CD4-positive, alpha-beta T cell (primary cell): Measurements from ENCODE around the gene RAP1GAP2. TPM values are rescaled to one million over a fixed set of nuclear protein-coding genes. Genes with fewer than 3 reads are reported as not detected.

Source experiments
- ATAC-seq: fragments of 200-7000 bp; cut with Tn5 transposase; one replicate; pipeline ENCODE4 v1.10.0; 2022; ENCODE audit warnings: mild to moderate bottlenecking; ENCODE audit not compliant: poor library complexity
- CTCF ChIA-PET: fragments of 350-600 bp; sonication (Branson Sonifier 250); formaldehyde crosslinking; loops from one replicate; lab custom pipeline; 2021; ENCODE audit warnings: antibody characterized with exemption, inconsistent platforms; lab: Charles Lee
- POLR2A ChIA-PET: fragments of 350-600 bp; sonication (Branson Sonifier 250); formaldehyde crosslinking; loops from one replicate; lab custom pipeline; 2021; ENCODE audit warnings: antibody characterized with exemption, inconsistent platforms; lab: Charles Lee
- DNase-seq, 14 experiments: peaks; one replicate each; pipeline ENCODE4 v3.0.0-alpha.2; 2013 to 2020; ENCODE audit warnings: mixed read lengths in 2 of 14
- H3K27ac ChIP-seq, 2 donors: one replicate each; pipeline versions ENCODE4 v1.5.1 to v1.7.0; 2013; ENCODE audit warnings: low read length in 2 of 2, low read depth in 1 of 2, mild to moderate bottlenecking in 1 of 2
- H3K27me3 ChIP-seq, 2 experiments: 1 replicate in 1 of 2; 2 replicates in 1 of 2; pipeline versions ENCODE4 v1.6.1 to v1.7.0; 2013; ENCODE audit warnings: low read length in 2 of 2, control low read depth in 1 of 2, mild to moderate bottlenecking in 1 of 2, moderate library complexity in 1 of 2; ENCODE audit not compliant: insufficient read depth in 2 of 2, control insufficient read depth in 1 of 2
- H3K36me3 ChIP-seq: one replicate; pipeline ENCODE4 v1.6.1; 2013; ENCODE audit warnings: low read length, control low read depth; ENCODE audit not compliant: insufficient read depth
- H3K4me1 ChIP-seq: one replicate; pipeline ENCODE4 v1.6.1; 2013; ENCODE audit warnings: low read length, control low read depth; ENCODE audit not compliant: insufficient read depth
- H3K4me3 ChIP-seq: one replicate; pipeline ENCODE4 v1.5.1; 2013; ENCODE audit warnings: mild to moderate bottlenecking, low read length, moderate library complexity
- H3K9me3 ChIP-seq, 2 experiments: 1 replicate in 1 of 2; 2 replicates in 1 of 2; pipeline versions ENCODE4 v1.6.1 to v1.7.0; 2013; ENCODE audit warnings: low read length in 2 of 2, mild to moderate bottlenecking in 2 of 2, control low read depth in 1 of 2, moderate library complexity in 1 of 2; ENCODE audit not compliant: control insufficient read depth in 1 of 2, insufficient read depth in 1 of 2
- H3K27ac Mint-ChIP-seq: one replicate; pipeline ENCODE4 v1.8.0; 2020; ENCODE audit warnings: mixed read lengths
- H3K27me3 Mint-ChIP-seq: one replicate; pipeline ENCODE4 v1.8.0; 2021; ENCODE audit warnings: mixed read lengths
- H3K36me3 Mint-ChIP-seq: one replicate; pipeline ENCODE4 v1.8.0; 2021; ENCODE audit warnings: low read depth, mixed read lengths
- H3K4me1 Mint-ChIP-seq: one replicate; pipeline ENCODE4 v1.8.0; 2021; ENCODE audit warnings: low read depth, mixed read lengths
- H3K4me3 Mint-ChIP-seq: one replicate; pipeline ENCODE4 v1.8.0; 2020; ENCODE audit warnings: mild to moderate bottlenecking, mixed read lengths
- H3K9me3 Mint-ChIP-seq: one replicate; pipeline ENCODE4 v1.8.0; 2020; ENCODE audit warnings: mixed read lengths
- intact Hi-C, 2 experiments: fragments of 100-400 bp; cut with DNase I in 1 of 2; cut with micrococcal nuclease in 1 of 2; formaldehyde crosslinking; loops; one replicate each; pipeline versions ENCODE4 v1.15.1 to v1.9.0; 2023 to 2025; cut with DNase I, micrococcal nuclease
- total RNA-seq, 174 experiments: library from RNA in 2 of 174; stranded (reverse) in 2 of 174; gene quantifications; one replicate each; pipeline ENCODE4 v1.2.3 and lab custom pipeline; 2021 to 2026
- TF ChIP-seq, protein P1 (sequence below): fragments of 200-600 bp; IDR thresholded peaks from one replicate; pipeline ENCODE4 v1.8.0; 2022; ENCODE audit warnings: antibody characterized with exemption, mild to moderate bottlenecking

Gene RAP1GAP2
- total RNA-seq, 2 experiments from 2014 or later: 46.3 to 49.7 TPM

DNA sequence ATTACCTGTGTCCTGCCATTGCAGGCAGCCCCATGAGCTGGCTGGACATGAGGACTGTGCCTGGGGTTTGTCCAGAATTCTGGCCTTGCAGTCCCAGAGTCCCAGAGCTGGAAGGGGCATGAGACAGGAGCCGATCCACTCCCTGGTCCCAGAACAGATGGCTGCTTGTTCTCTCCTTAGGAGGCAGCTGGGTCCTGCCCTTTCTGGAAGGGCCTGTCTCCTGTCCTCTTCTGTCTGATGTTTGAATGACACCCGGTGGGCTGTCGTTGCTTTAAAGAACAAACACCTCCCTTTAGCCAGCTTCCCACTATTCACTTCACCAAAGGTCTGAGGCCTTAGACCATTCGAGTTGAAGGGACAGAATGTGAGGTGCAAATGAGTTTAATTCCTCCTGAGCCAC lies 63.8 kb downstream of the RAP1GAP2 start:
- Histone ChIP-seq H3K4me1 (peaks cover under 1% of the 10 kb centered on the region), H3K9me3 (no peaks in the 10 kb centered on the region), H3K4me3 (no peak overlapping the region), H3K27ac (no peak overlapping the region), H3K27me3 (peaks cover 3 to 4% of the 10 kb centered on the region in 2 experiments), H3K36me3 (peaks cover 13% of the 10 kb centered on the region)
- Mint-ChIP-seq H3K4me3 (no peak overlapping the region), H3K9me3 (no peaks in the 10 kb centered on the region), H3K27ac (no peak overlapping the region), H3K36me3 (peaks cover 4% of the 10 kb centered on the region), H3K27me3 (peaks cover 16% of the 10 kb centered on the region), H3K4me1 (peaks cover 3% of the 10 kb centered on the region)
- no peak for DNase-seq
- TF ChIP-seq, protein P1, sequence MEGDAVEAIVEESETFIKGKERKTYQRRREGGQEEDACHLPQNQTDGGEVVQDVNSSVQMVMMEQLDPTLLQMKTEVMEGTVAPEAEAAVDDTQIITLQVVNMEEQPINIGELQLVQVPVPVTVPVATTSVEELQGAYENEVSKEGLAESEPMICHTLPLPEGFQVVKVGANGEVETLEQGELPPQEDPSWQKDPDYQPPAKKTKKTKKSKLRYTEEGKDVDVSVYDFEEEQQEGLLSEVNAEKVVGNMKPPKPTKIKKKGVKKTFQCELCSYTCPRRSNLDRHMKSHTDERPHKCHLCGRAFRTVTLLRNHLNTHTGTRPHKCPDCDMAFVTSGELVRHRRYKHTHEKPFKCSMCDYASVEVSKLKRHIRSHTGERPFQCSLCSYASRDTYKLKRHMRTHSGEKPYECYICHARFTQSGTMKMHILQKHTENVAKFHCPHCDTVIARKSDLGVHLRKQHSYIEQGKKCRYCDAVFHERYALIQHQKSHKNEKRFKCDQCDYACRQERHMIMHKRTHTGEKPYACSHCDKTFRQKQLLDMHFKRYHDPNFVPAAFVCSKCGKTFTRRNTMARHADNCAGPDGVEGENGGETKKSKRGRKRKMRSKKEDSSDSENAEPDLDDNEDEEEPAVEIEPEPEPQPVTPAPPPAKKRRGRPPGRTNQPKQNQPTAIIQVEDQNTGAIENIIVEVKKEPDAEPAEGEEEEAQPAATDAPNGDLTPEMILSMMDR: no peak
- POLR2A ChIA-PET: no interaction called here
- intact Hi-C loops: no loop called here
- CTCF ChIA-PET: no interaction called here
- no peak for ATAC-seq

DNA sequence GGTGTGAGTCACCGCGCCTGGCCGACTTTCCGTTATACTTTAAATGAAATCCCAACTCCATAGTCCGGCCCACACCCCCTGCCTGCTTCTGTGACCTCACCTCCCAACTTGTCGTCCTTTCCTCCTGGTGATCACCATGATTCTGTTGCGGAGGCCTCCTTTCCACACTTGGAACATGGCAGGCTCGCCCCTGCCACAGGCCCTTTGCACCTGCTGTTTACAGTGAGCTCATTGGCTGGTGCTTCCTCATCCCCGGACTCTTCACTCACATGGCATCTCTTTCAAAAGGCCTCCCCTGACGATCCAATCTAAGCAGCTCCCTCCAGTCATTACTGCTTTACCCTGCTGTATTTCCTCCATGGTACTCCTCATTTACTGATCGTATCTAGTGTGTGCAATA lies 64.6 kb downstream of the RAP1GAP2 start:
- intact Hi-C loops: no loop called here

GRCh38 chr17:2862197-2862596 lies 66.0 kb downstream of the RAP1GAP2 start:
- DNase-seq (no peak), ATAC-seq (no peak)
- H3K4me1 Mint-ChIP-seq: no peaks in the 10 kb centered on the region
- H3K4me3 ChIP-seq: no peak overlapping the region
- H3K27me3 Mint-ChIP-seq: no peaks in the 10 kb centered on the region
- H3K4me3 Mint-ChIP-seq: no peak overlapping the region
- peaks cover 4% of the 10 kb centered on the region for H3K36me3 Mint-ChIP-seq
- no peaks in the 10 kb centered on the region for H3K27me3 ChIP-seq
- H3K9me3 ChIP-seq: no peaks in the 10 kb centered on the region
- no peak overlapping the region for H3K27ac ChIP-seq
- TF ChIP-seq, protein P1: no peak
- no peaks in the 10 kb centered on the region for H3K9me3 Mint-ChIP-seq
- ChIA-PET CTCF (interaction anchor here (2.1 kb wide), 1 partner anchor 14 kb away, joined by 5 read pairs; no protein-coding TSS in a partner anchor), POLR2A (no interaction called here)
- peaks cover 17% of the 10 kb centered on the region for H3K36me3 ChIP-seq
- intact Hi-C loops: no loop called here
- no peak overlapping the region for H3K27ac Mint-ChIP-seq
- no peaks in the 10 kb centered on the region for H3K4me1 ChIP-seq

More for the DNA sequence above, 64.6 kb downstream of the RAP1GAP2 start:
- Histone ChIP-seq H3K27ac (no peak overlapping the region), H3K4me1 (no peaks in the 10 kb centered on the region), H3K4me3 (no peak overlapping the region), H3K27me3 (peaks cover 0 to 4% of the 10 kb centered on the region in 2 experiments), H3K36me3 (peaks cover 19% of the 10 kb centered on the region), H3K9me3 (no peaks in the 10 kb centered on the region)
- ATAC-seq (no peak), DNase-seq (no peak)
- Mint-ChIP-seq H3K27me3 (peaks cover 11% of the 10 kb centered on the region), H3K4me3 (no peak overlapping the region), H3K9me3 (no peaks in the 10 kb centered on the region), H3K4me1 (no peaks in the 10 kb centered on the region), H3K36me3 (peaks cover 4% of the 10 kb centered on the region), H3K27ac (no peak overlapping the region)
- ChIA-PET POLR2A (no interaction called here), CTCF (interaction anchor here (0.6 to 2.1 kb wide), 2 partner anchors 12 to 65 kb away, joined by 3 to 5 read pairs; no protein-coding TSS in a partner anchor)
- TF ChIP-seq, protein P1: no peak
